HG03066 (cell line): ENCODE results near the gene EIF4A2.
"Not testable (repeated sequence)": the region's sequence is repeated elsewhere in the genome, so short reads cannot be mapped to it uniquely, and the experiment has no call there.

ENCODE experiments used
- ATAC-seq: cut with Tn5 transposase; IDR thresholded peaks from one replicate; pipeline ENCODE4 v1.9.1; 2021; ENCODE audit warnings: low read depth; ENCODE audit not compliant: unreplicated experiment

EIF4A2 gene

GRCh38 chr3:186818516-186818915, 35.1 kb downstream of the EIF4A2 start:
- no peak for ATAC-seq

- ATAC-seq = no peak
These were observed 35.6 kb downstream of the EIF4A2 start for GRCh38 chr3:186818956-186819355.

- ATAC-seq = no peak
These were observed 38.3 kb downstream of the EIF4A2 start for GRCh38 chr3:186821429-186822387.

- ATAC-seq = not testable (repeated sequence)
These were observed 39.0 kb downstream of the EIF4A2 start for GRCh38 chr3:186822388-186822759.

- no peak for ATAC-seq
These were observed 40.0 kb downstream of the EIF4A2 start for GRCh38 chr3:186823386-186823785.

GRCh38 chr3:186824430-186825139, 41.2 kb downstream of the EIF4A2 start:
- no peak for ATAC-seq

- no peak for ATAC-seq
These were observed 42.0 kb downstream of the EIF4A2 start for GRCh38 chr3:186825294-186825821.

GRCh38 chr3:186825872-186826409, 42.6 kb downstream of the EIF4A2 start:
- no peak for ATAC-seq

- ATAC-seq = no peak
These were observed 43.1 kb downstream of the EIF4A2 start for GRCh38 chr3:186826410-186826975.

GRCh38 chr3:186826976-186827857, 43.8 kb downstream of the EIF4A2 start:
- ATAC-seq = peak; percentile 93

- ATAC-seq = no peak
These were observed 45.0 kb downstream of the EIF4A2 start for GRCh38 chr3:186828340-186828739.

GRCh38 chr3:186831798-186832197, 48.4 kb downstream of the EIF4A2 start:
- ATAC-seq = no peak

GRCh38 chr3:186832276-186832675, 48.9 kb downstream of the EIF4A2 start:
- ATAC-seq = no peak
